ENCODE results near the gene CSH1. TPM values are rescaled to one million over a fixed set of nuclear protein-coding genes. Genes with fewer than 3 reads are reported as not detected.
"Not testable (repeated sequence)": the region's sequence is repeated elsewhere in the genome, so short reads cannot be mapped to it uniquely, and the experiment has no call there.

CSH1 gene
- total RNA-seq, 3 donors from 2014 or later (not counting 1 experiment from before 2014, with no cell fraction given): not detected

GRCh38 chr17:63927464-63928171 lies 31.2 kb upstream of the CSH1 start:
- Mint-ChIP-seq H3K36me3 (no peaks in the 10 kb centered on the region), H3K4me1 (peaks cover 11 to 27% of the 10 kb centered on the region in 2 donors), H3K27ac (no peak overlapping the region), H3K9me3 (no peaks in the 10 kb centered on the region), H3K4me3 (no peak overlapping the region), H3K27me3 (ENCODE audit: low read depth in 2 of 2) (no peaks in the 10 kb centered on the region)
- DNase-seq: no peak
- Histone ChIP-seq H3K27ac (ENCODE audit: low read length) (peak overlapping the region; percentile 49), H3K9me3 (ENCODE audit: control insufficient read depth, insufficient read depth, low read length) (no peaks in the 10 kb centered on the region), H3K4me1 (ENCODE audit: control insufficient read depth, insufficient read depth, low read length) (peaks cover 35% of the 10 kb centered on the region), H3K27me3 (ENCODE audit: control insufficient read depth, insufficient read depth, low read length) (no peaks in the 10 kb centered on the region), H3K36me3 (ENCODE audit: control insufficient read depth, insufficient read depth, low read length) (peaks cover 14% of the 10 kb centered on the region), H3K4me3 (ENCODE audit: low read length) (no peak overlapping the region)
- 66% methylated on average over 7 of the region's 8 CpGs for WGBS (ENCODE audit: insufficient coverage)
- no peak for ATAC-seq
- TF ChIP-seq, protein P1, sequence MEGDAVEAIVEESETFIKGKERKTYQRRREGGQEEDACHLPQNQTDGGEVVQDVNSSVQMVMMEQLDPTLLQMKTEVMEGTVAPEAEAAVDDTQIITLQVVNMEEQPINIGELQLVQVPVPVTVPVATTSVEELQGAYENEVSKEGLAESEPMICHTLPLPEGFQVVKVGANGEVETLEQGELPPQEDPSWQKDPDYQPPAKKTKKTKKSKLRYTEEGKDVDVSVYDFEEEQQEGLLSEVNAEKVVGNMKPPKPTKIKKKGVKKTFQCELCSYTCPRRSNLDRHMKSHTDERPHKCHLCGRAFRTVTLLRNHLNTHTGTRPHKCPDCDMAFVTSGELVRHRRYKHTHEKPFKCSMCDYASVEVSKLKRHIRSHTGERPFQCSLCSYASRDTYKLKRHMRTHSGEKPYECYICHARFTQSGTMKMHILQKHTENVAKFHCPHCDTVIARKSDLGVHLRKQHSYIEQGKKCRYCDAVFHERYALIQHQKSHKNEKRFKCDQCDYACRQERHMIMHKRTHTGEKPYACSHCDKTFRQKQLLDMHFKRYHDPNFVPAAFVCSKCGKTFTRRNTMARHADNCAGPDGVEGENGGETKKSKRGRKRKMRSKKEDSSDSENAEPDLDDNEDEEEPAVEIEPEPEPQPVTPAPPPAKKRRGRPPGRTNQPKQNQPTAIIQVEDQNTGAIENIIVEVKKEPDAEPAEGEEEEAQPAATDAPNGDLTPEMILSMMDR (IDR thresholded peaks at IDR 0.05): no peak
- intact Hi-C loops (cut with micrococcal nuclease): no loop called here

GRCh38 chr17:63926164-63926563 lies 29.8 kb upstream of the CSH1 start:
- Mint-ChIP-seq H3K27me3 (ENCODE audit: low read depth in 2 of 2) (no peaks in the 10 kb centered on the region), H3K4me1 (peaks cover 0 to 13% of the 10 kb centered on the region in 2 donors), H3K9me3 (no peaks in the 10 kb centered on the region), H3K4me3 (no peak overlapping the region), H3K27ac (no peak overlapping the region), H3K36me3 (no peaks in the 10 kb centered on the region)
- H3K4me3 ChIP-seq (ENCODE audit: low read length): no peak overlapping the region
- peak overlapping the region; percentile 53 for H3K27ac ChIP-seq (ENCODE audit: low read length)
- TF ChIP-seq, protein P1 (IDR thresholded peaks at IDR 0.05): no peak
- no peak for ATAC-seq
- 91% methylated on average over 1 of the region's 2 CpGs for WGBS (ENCODE audit: insufficient coverage)
- no peaks in the 10 kb centered on the region for H3K9me3 ChIP-seq (ENCODE audit: control insufficient read depth, insufficient read depth, low read length)
- DNase-seq: no peak
- H3K4me1 ChIP-seq (ENCODE audit: control insufficient read depth, insufficient read depth, low read length): peaks cover 24% of the 10 kb centered on the region
- peaks cover 14% of the 10 kb centered on the region for H3K36me3 ChIP-seq (ENCODE audit: control insufficient read depth, insufficient read depth, low read length)
- H3K27me3 ChIP-seq (ENCODE audit: control insufficient read depth, insufficient read depth, low read length): no peaks in the 10 kb centered on the region
- intact Hi-C loops (cut with micrococcal nuclease): no loop called here

- Mint-ChIP-seq H3K4me3 (no peak overlapping the region), H3K4me1 (peaks cover 0 to 7% of the 10 kb centered on the region in 2 donors), H3K9me3 (no peaks in the 10 kb centered on the region), H3K27me3 (ENCODE audit: low read depth in 2 of 2) (no peaks in the 10 kb centered on the region), H3K36me3 (no peaks in the 10 kb centered on the region), H3K27ac (no peak overlapping the region)
- Histone ChIP-seq H3K4me3 (ENCODE audit: low read length) (no peak overlapping the region), H3K9me3 (ENCODE audit: control insufficient read depth, insufficient read depth, low read length) (no peaks in the 10 kb centered on the region), H3K36me3 (ENCODE audit: control insufficient read depth, insufficient read depth, low read length) (peaks cover 14% of the 10 kb centered on the region), H3K27me3 (ENCODE audit: control insufficient read depth, insufficient read depth, low read length) (no peaks in the 10 kb centered on the region), H3K4me1 (ENCODE audit: control insufficient read depth, insufficient read depth, low read length) (peaks cover 20% of the 10 kb centered on the region), H3K27ac (ENCODE audit: low read length) (peak overlapping the region; percentile 53)
- TF ChIP-seq, protein P1 (IDR thresholded peaks at IDR 0.05): no peak
- 58% methylated on average over 5 of the region's 5 CpGs for WGBS (ENCODE audit: insufficient coverage)
- intact Hi-C loops (cut with micrococcal nuclease): no loop called here
- DNase-seq: no peak
- ATAC-seq: no peak
These were observed 29.2 kb upstream of the CSH1 start for GRCh38 chr17:63925615-63926014.

DNA sequence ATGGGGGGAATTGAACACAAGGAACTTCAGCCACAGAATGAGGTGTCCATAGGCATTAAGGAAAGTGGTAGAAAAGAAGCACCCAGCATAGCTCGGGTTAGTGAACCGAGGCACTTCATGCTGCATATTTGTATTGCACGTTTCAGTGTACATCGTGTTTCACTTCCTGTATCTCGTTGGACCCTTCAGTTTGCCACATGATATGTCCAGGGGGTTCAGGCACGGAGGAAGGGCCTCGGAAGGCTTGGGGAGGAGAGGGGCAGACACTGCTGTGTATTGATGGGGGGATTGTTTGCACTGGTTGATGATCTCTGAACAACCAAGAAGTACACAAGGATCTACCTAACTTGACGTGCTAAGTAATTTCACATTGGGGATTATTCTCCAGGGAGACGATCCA lies 26.0 kb upstream of the CSH1 start:
- intact Hi-C loops (cut with micrococcal nuclease); H3K4me3 Mint-ChIP-seq; DNase-seq; H3K27me3 ChIP-seq (ENCODE audit: control insufficient read depth, insufficient read depth, low read length); H3K9me3 Mint-ChIP-seq; H3K9me3 ChIP-seq (ENCODE audit: control insufficient read depth, insufficient read depth, low read length); H3K36me3 Mint-ChIP-seq; H3K27me3 Mint-ChIP-seq (ENCODE audit: low read depth in 2 of 2); H3K4me3 ChIP-seq (ENCODE audit: low read length); H3K27ac Mint-ChIP-seq; ATAC-seq; H3K27ac ChIP-seq (ENCODE audit: low read length); H3K36me3 ChIP-seq (ENCODE audit: control insufficient read depth, insufficient read depth, low read length): not testable (repeated sequence)
- peaks cover 8 to 11% of the 10 kb centered on the region in 2 donors for H3K4me1 Mint-ChIP-seq
- 54% methylated on average over 8 of the region's 9 CpGs for WGBS (ENCODE audit: insufficient coverage)
- H3K4me1 ChIP-seq (ENCODE audit: control insufficient read depth, insufficient read depth, low read length): peaks cover 16% of the 10 kb centered on the region

GRCh38 chr17:63920779-63921178 lies 24.4 kb upstream of the CSH1 start:
- ATAC-seq; H3K27ac ChIP-seq (ENCODE audit: low read length); H3K27me3 ChIP-seq (ENCODE audit: control insufficient read depth, insufficient read depth, low read length); DNase-seq; H3K9me3 Mint-ChIP-seq; H3K36me3 ChIP-seq (ENCODE audit: control insufficient read depth, insufficient read depth, low read length); H3K27ac Mint-ChIP-seq; H3K4me3 ChIP-seq (ENCODE audit: low read length); H3K9me3 ChIP-seq (ENCODE audit: control insufficient read depth, insufficient read depth, low read length); intact Hi-C loops (cut with micrococcal nuclease); H3K4me3 Mint-ChIP-seq; H3K36me3 Mint-ChIP-seq; H3K27me3 Mint-ChIP-seq (ENCODE audit: low read depth in 2 of 2): not testable (repeated sequence)
- H3K4me1 ChIP-seq (ENCODE audit: control insufficient read depth, insufficient read depth, low read length): peaks cover 16% of the 10 kb centered on the region
- 68% methylated on average over 5 of the region's 5 CpGs for WGBS (ENCODE audit: insufficient coverage)
- H3K4me1 Mint-ChIP-seq: peaks cover 8 to 11% of the 10 kb centered on the region in 2 donors

GRCh38 chr17:63920050-63920449 lies 23.7 kb upstream of the CSH1 start:
- 93% methylated on average over 6 of the region's 6 CpGs for WGBS (ENCODE audit: insufficient coverage)
- intact Hi-C loops (cut with micrococcal nuclease); H3K9me3 ChIP-seq (ENCODE audit: control insufficient read depth, insufficient read depth, low read length); ATAC-seq; H3K27me3 ChIP-seq (ENCODE audit: control insufficient read depth, insufficient read depth, low read length); H3K4me3 Mint-ChIP-seq; DNase-seq; H3K36me3 ChIP-seq (ENCODE audit: control insufficient read depth, insufficient read depth, low read length); H3K27me3 Mint-ChIP-seq (ENCODE audit: low read depth in 2 of 2); H3K9me3 Mint-ChIP-seq; H3K36me3 Mint-ChIP-seq; H3K27ac ChIP-seq (ENCODE audit: low read length); H3K4me3 ChIP-seq (ENCODE audit: low read length): not testable (repeated sequence)
- H3K27ac Mint-ChIP-seq: peak overlapping the region in 1 of 2 donors; percentile 68
- H3K4me1 ChIP-seq (ENCODE audit: control insufficient read depth, insufficient read depth, low read length): peaks cover 19% of the 10 kb centered on the region
- H3K4me1 Mint-ChIP-seq: peaks cover 8 to 11% of the 10 kb centered on the region in 2 donors
